ENCODE measurements around the gene NUDT4. TPM values are rescaled to one million over a fixed set of nuclear protein-coding genes. Genes with fewer than 3 reads are reported as not detected.
"Not testable (repeated sequence)": the region's sequence is repeated elsewhere in the genome, so short reads cannot be mapped to it uniquely, and the experiment has no call there.

Gene NUDT4
- polyA plus RNA-seq, 1 experiment: 15.4 TPM

- CTCF ChIA-PET: interaction anchor here (0.8 to 3.1 kb wide), 9 partner anchors 17 to 396 kb away, joined by 3 to 14 read pairs (median 5); no protein-coding TSS in a partner anchor
These were observed 2.9 kb downstream of the NUDT4 start for GRCh38 chr12:93380480-93381121.

GRCh38 chr12:93381161-93381975 lies 3.6 kb downstream of the NUDT4 start:
- Histone ChIP-seq H3K36me3 (ENCODE audit: control insufficient read depth, insufficient read depth, low read length) (no peaks in the 10 kb centered on the region), H3K4me3 (ENCODE audit: low read depth, low read length) (peak overlapping the region; percentile 90), H3K27me3 (ENCODE audit: control insufficient read depth, insufficient read depth, low read length) (no peaks in the 10 kb centered on the region)
- POLR2A ChIA-PET: interaction anchor here (0.5 kb wide), 1 partner anchor 339 kb away, joined by 6 read pairs; no protein-coding TSS in a partner anchor
- CTCF ChIA-PET: interaction anchor here (0.6 to 3.1 kb wide), 11 partner anchors 10 to 402 kb away, joined by 3 to 14 read pairs (median 4); no protein-coding TSS in a partner anchor
- TF ChIP-seq CTCF (IDR thresholded peaks at IDR 0.05; ENCODE audit: insufficient read depth, low read depth, low read length): no peak
- DNase-seq (ENCODE audit: low read depth): no peak

More at GRCh38 chr12:93380480-93381121, 2.9 kb downstream of the NUDT4 start:
- no peaks in the 10 kb centered on the region for H3K36me3 ChIP-seq (ENCODE audit: control insufficient read depth, insufficient read depth, low read length)
- peak; percentile 21; the same call in 1 of the 2 replicates for TF ChIP-seq CTCF (IDR thresholded peaks at IDR 0.05; ENCODE audit: insufficient read depth, low read depth, low read length)
- H3K4me3 ChIP-seq (ENCODE audit: low read depth, low read length): peak overlapping the region; percentile 90
- H3K27me3 ChIP-seq (ENCODE audit: control insufficient read depth, insufficient read depth, low read length): no peaks in the 10 kb centered on the region
- no peak for DNase-seq (ENCODE audit: low read depth)
- POLR2A ChIA-PET: interaction anchor here (0.5 kb wide), 1 partner anchor 338 kb away, joined by 6 read pairs; no protein-coding TSS in a partner anchor

- ChIA-PET CTCF (interaction anchor here (0.7 to 3.1 kb wide), 5 partner anchors 9 to 403 kb away, joined by 3 to 14 read pairs (median 3); no protein-coding TSS in a partner anchor), POLR2A (interaction anchor here (0.6 kb wide), 1 partner anchor 193 kb away, joined by 3 read pairs; no protein-coding TSS in a partner anchor)
- not testable (repeated sequence) for DNase-seq (ENCODE audit: low read depth); H3K36me3 ChIP-seq (ENCODE audit: control insufficient read depth, insufficient read depth, low read length); H3K27me3 ChIP-seq (ENCODE audit: control insufficient read depth, insufficient read depth, low read length); H3K4me3 ChIP-seq (ENCODE audit: low read depth, low read length)
These were observed 4.3 kb downstream of the NUDT4 start for GRCh38 chr12:93381976-93382437.

GRCh38 chr12:93387780-93388179 lies 10.1 kb downstream of the NUDT4 start:
- Histone ChIP-seq H3K4me3 (ENCODE audit: low read depth, low read length) (no peak overlapping the region), H3K36me3 (ENCODE audit: control insufficient read depth, insufficient read depth, low read length) (no peaks in the 10 kb centered on the region), H3K27me3 (ENCODE audit: control insufficient read depth, insufficient read depth, low read length) (no peaks in the 10 kb centered on the region)
- POLR2A ChIA-PET: interaction anchor here (0.6 kb wide), 1 partner anchor 55 kb away, joined by 3 read pairs; no protein-coding TSS in a partner anchor
- TF ChIP-seq CTCF (IDR thresholded peaks at IDR 0.05; ENCODE audit: insufficient read depth, low read depth, low read length): no peak
- CTCF ChIA-PET: interaction anchor here (0.6 to 4.5 kb wide), 4 partner anchors 9 to 780 kb away, joined by 3 to 14 read pairs (median 4); no protein-coding TSS in a partner anchor
- no peak for DNase-seq (ENCODE audit: low read depth)

GRCh38 chr12:93390031-93390430 lies 12.3 kb downstream of the NUDT4 start:
- POLR2A ChIA-PET: no interaction called here
- CTCF ChIA-PET: interaction anchor here (0.6 to 1.3 kb wide), 2 partner anchors 11 to 263 kb away, joined by 3 to 4 read pairs; no protein-coding TSS in a partner anchor
- DNase-seq (ENCODE audit: low read depth): no peak
- TF ChIP-seq CTCF (IDR thresholded peaks at IDR 0.05; ENCODE audit: insufficient read depth, low read depth, low read length): no peak
- Histone ChIP-seq H3K4me3 (ENCODE audit: low read depth, low read length) (no peak overlapping the region), H3K27me3 (ENCODE audit: control insufficient read depth, insufficient read depth, low read length) (no peaks in the 10 kb centered on the region), H3K36me3 (ENCODE audit: control insufficient read depth, insufficient read depth, low read length) (no peaks in the 10 kb centered on the region)
